ENCODE results near the gene GOLGA7B. TPM values are rescaled to one million over a fixed set of nuclear protein-coding genes. Genes with fewer than 3 reads are reported as not detected.
"Not testable (repeated sequence)": the region's sequence is repeated elsewhere in the genome, so short reads cannot be mapped to it uniquely, and the experiment has no call there.

GOLGA7B gene
- total and polyA plus RNA-seq, 7 donors, result 0.19 to 4.1 (median 0.77) TPM

GRCh38 chr10:97836446-97836845, 13.2 kb upstream of the GOLGA7B start:
- DNase-seq (no peak), ATAC-seq (no peak)
- intact Hi-C loops (cut with DNase I), result no loop called here
- TF ChIP-seq, protein P1, sequence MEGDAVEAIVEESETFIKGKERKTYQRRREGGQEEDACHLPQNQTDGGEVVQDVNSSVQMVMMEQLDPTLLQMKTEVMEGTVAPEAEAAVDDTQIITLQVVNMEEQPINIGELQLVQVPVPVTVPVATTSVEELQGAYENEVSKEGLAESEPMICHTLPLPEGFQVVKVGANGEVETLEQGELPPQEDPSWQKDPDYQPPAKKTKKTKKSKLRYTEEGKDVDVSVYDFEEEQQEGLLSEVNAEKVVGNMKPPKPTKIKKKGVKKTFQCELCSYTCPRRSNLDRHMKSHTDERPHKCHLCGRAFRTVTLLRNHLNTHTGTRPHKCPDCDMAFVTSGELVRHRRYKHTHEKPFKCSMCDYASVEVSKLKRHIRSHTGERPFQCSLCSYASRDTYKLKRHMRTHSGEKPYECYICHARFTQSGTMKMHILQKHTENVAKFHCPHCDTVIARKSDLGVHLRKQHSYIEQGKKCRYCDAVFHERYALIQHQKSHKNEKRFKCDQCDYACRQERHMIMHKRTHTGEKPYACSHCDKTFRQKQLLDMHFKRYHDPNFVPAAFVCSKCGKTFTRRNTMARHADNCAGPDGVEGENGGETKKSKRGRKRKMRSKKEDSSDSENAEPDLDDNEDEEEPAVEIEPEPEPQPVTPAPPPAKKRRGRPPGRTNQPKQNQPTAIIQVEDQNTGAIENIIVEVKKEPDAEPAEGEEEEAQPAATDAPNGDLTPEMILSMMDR (IDR thresholded peaks at IDR 0.05), result no peak
- 82 to 95% (median 86%) methylated on average over 2 of the region's 2 CpGs for WGBS, 3 donors
- no peaks in the 10 kb centered on the region for H3K36me3 ChIP-seq (ENCODE audit: insufficient read depth in 1 of 2, low read depth in 1 of 2)
- H3K4me1 ChIP-seq, result peaks cover 13% of the 10 kb centered on the region
- no peak overlapping the region for H3K27ac ChIP-seq
- no peak overlapping the region for H3K4me3 ChIP-seq
- no peaks in the 10 kb centered on the region for H3K27me3 ChIP-seq (ENCODE audit: insufficient read depth in 3 of 3, low read length in 2 of 3)
- no peaks in the 10 kb centered on the region for H3K9me3 ChIP-seq

- Histone ChIP-seq H3K4me3 (no peak overlapping the region), H3K9me3 (no peaks in the 10 kb centered on the region), H3K27me3 (ENCODE audit: insufficient read depth in 3 of 3, low read length in 2 of 3) (no peaks in the 10 kb centered on the region), H3K36me3 (ENCODE audit: insufficient read depth in 1 of 2, low read depth in 1 of 2) (no peaks in the 10 kb centered on the region), H3K27ac (peak overlapping the region; percentile 82), H3K4me1 (peaks cover 16% of the 10 kb centered on the region)
- DNase-seq (no peak), ATAC-seq (no peak)
- TF ChIP-seq, protein P1 (IDR thresholded peaks at IDR 0.05), result no peak
- intact Hi-C loops (cut with DNase I), result loop anchor here in 1 of 2 donors (2.0 kb wide), 1 partner anchor 15 kb away; no protein-coding TSS in a partner anchor
- WGBS, 3 donors, result 94 to 96% (median 96%) methylated on average over 3 of the region's 3 CpGs
Measured at GRCh38 chr10:97838091-97838490, 11.6 kb upstream of the GOLGA7B start.

DNA sequence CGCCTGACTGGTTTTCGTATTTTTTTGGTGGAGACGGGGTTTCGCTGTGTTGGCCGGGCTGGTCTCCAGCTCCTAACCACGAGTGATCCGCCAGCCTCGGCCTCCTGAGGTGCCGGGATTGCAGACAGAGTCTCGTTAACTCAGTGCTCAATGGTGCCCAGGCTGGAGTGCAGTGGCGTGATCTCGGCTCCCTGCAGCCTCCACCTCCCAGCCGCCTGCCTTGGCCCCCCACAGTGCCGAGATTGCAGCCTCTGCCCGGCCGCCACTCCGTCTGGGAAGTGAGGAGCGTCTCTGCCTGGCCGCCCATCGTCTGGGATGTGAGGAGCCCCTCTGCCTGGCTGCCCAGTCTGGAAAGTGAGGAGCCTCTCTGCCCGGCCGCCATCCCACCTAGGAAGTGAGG, 8.5 kb upstream of the GOLGA7B start:
- Histone ChIP-seq H3K4me1 (peaks cover 16% of the 10 kb centered on the region), H3K27ac (peak overlapping the region; percentile 82)
- 94 to 96% (median 95%) methylated on average over 10 to 18 of the region's 22 CpGs for WGBS, 3 donors
- H3K36me3 ChIP-seq (ENCODE audit: insufficient read depth in 1 of 2, low read depth in 1 of 2); H3K9me3 ChIP-seq; ATAC-seq; H3K4me3 ChIP-seq; intact Hi-C loops (cut with DNase I); H3K27me3 ChIP-seq (ENCODE audit: insufficient read depth in 3 of 3, low read length in 2 of 3); DNase-seq: not testable (repeated sequence)

- WGBS, 3 donors, result 55 to 81% (median 59%) methylated on average over 1 to 2 of the region's 3 CpGs
- H3K4me3 ChIP-seq; DNase-seq; ATAC-seq; H3K9me3 ChIP-seq; H3K27me3 ChIP-seq (ENCODE audit: insufficient read depth in 3 of 3, low read length in 2 of 3); H3K36me3 ChIP-seq (ENCODE audit: insufficient read depth in 1 of 2, low read depth in 1 of 2); intact Hi-C loops (cut with DNase I): not testable (repeated sequence)
- Histone ChIP-seq H3K27ac (peak overlapping the region; percentile 44), H3K4me1 (peaks cover 16% of the 10 kb centered on the region)
Measured at GRCh38 chr10:97842114-97842513, 7.5 kb upstream of the GOLGA7B start.

DNA sequence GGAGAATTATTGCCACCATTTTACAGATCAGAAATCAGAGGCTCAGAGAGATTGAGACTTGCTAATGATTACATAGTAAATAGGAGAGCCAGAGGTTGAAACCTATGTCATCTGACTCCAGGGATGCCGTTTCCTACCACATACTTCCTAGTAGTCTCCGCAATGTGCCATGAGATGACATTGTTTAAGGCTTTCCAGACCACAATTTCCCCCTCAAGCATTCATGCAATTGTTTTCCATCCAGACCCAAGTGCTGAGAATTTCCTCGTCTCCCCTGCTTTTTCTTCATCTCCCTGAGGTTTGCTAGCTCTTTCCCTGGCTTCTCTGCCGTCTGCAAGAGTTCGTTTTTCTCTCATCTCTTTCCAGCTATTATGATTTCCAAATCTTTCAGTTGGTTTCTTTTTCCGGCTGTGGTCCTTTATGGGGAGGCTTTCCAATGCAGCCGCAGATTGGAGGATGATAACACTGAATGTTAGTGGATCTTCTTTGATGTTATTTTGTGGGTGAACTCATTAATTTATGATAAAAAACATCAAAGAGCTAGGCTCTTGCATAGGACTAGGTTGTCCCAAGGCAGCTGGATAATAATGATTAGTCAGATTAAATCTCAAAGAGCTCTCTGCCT, 6.9 kb upstream of the GOLGA7B start:
- Histone ChIP-seq H3K27me3 (ENCODE audit: insufficient read depth in 3 of 3, low read length in 2 of 3) (no peaks in the 10 kb centered on the region), H3K27ac (peak overlapping the region; percentile 44), H3K36me3 (ENCODE audit: insufficient read depth in 1 of 2, low read depth in 1 of 2) (no peaks in the 10 kb centered on the region), H3K4me1 (peaks cover 16% of the 10 kb centered on the region), H3K9me3 (no peaks in the 10 kb centered on the region), H3K4me3 (no peak overlapping the region)
- ATAC-seq (no peak), DNase-seq (no peak)
- 59 to 67% (median 66%) methylated on average over 7 of the region's 7 CpGs for WGBS, 3 donors
- TF ChIP-seq, protein P1 (IDR thresholded peaks at IDR 0.05), result no peak
- intact Hi-C loops (cut with DNase I), result no loop called here

GRCh38 chr10:97843281-97843671, 6.4 kb upstream of the GOLGA7B start:
- DNase-seq (no peak), ATAC-seq (no peak)
- no peaks in the 10 kb centered on the region for H3K36me3 ChIP-seq (ENCODE audit: insufficient read depth in 1 of 2, low read depth in 1 of 2)
- TF ChIP-seq, protein P1 (IDR thresholded peaks at IDR 0.05), result no peak
- H3K27ac ChIP-seq, result no peak overlapping the region
- 35 to 41% (median 41%) methylated on average over 2 of the region's 2 CpGs for WGBS, 3 donors
- H3K4me1 ChIP-seq, result peaks cover 16% of the 10 kb centered on the region
- H3K9me3 ChIP-seq, result no peaks in the 10 kb centered on the region
- H3K4me3 ChIP-seq, result no peak overlapping the region
- no peaks in the 10 kb centered on the region for H3K27me3 ChIP-seq (ENCODE audit: insufficient read depth in 3 of 3, low read length in 2 of 3)
- intact Hi-C loops (cut with DNase I), result no loop called here

GRCh38 chr10:97843972-97844371, 5.7 kb upstream of the GOLGA7B start:
- H3K4me3 ChIP-seq; H3K9me3 ChIP-seq; H3K36me3 ChIP-seq (ENCODE audit: insufficient read depth in 1 of 2, low read depth in 1 of 2); H3K27me3 ChIP-seq (ENCODE audit: insufficient read depth in 3 of 3, low read length in 2 of 3); ATAC-seq; DNase-seq; H3K27ac ChIP-seq; intact Hi-C loops (cut with DNase I): not testable (repeated sequence)
- H3K4me1 ChIP-seq, result peaks cover 16% of the 10 kb centered on the region
- WGBS, 3 donors, result 93 to 100% (median 95%) methylated on average over 1 of the region's 2 CpGs

Measured in psoas muscle (tissue), 8 donors.